ENCODE measurements around the gene HEYL.

HEYL gene

DNA sequence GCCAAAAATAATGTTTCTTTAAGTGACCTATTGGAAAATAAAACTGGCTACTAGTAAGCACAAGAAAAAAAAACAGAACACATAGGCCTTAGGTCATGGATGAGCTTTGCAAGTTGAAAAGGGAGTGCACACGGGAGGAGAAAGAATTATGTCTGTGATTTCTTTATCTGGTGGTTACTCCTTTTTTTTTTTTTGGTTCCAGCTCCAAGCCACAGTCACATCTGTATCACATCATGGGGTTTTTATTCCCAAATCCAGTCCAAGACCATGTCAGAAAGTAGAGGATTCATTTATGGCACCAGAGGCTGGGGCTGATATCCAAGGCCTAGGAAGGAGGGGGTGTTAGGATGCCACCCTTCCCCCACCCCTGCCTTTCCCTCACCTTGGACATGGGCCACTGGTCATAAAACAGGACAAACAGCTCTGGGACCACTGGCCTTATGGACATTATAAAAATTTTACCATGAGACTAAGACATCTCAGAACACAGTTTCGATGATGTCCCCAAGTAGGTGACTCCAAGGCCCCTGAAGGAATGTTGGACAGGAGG lies 10.3 kb upstream of the HEYL start:
- FAIRE-seq (no peak), DNase-seq (ENCODE audit: insufficient read length) (no peak)
- no peak for TF ChIP-seq POLR2AphosphoS5 (IDR thresholded peaks at IDR 0.05; ENCODE audit: low read depth, low read length)
- no peak for TF ChIP-seq POLR2A (IDR thresholded peaks at IDR 0.05; ENCODE audit: low read depth, low read length)
- no peak for TF ChIP-seq TAF1 (IDR thresholded peaks at IDR 0.05; ENCODE audit: borderline replicate concordance, low read depth, low read length)

DNA sequence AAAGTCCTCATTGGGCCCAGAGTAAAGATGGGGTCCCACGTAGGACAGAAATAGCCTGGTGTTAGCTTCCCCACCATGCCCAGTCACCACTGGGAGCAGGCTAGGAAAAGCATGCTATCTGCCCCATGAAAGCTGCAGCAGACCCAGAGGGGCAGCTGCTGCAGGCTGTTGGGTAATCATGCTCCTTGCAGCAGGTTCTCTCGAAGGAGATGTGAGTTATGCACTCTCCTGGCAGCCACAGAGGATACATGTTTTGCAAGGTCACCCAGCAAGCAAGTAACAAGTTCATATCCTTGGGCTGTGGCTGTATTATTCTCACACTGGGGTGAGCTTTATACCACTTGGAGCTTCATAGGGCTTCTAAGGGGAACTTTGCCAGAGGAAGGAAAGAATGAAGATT lies 9.1 kb upstream of the HEYL start:
- no peak for DNase-seq (ENCODE audit: insufficient read length)
- no peak for FAIRE-seq
- TF ChIP-seq POLR2AphosphoS5 (IDR thresholded peaks at IDR 0.05; ENCODE audit: low read depth, low read length): no peak

DNA sequence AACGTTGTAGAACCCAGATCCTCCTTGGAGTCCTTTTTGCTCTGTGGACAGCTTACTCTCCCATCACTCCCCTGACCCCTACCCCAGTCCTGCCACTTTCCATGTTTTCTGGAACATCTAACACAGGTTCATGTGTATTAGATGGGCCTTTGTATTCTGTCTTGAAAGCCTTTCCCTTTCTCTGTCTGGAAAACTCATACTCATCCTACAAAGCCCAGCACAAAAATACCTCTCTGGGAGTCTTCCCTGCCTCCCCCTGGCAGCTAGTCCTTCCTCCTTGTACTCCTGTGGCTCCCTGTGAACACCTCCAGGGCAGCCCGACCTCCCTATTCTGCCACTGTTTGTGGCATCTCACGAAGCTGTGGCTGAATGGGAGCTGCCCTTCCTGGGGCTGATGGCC lies 7.8 kb upstream of the HEYL start:
- DNase-seq (ENCODE audit: insufficient read length) (no peak), FAIRE-seq (no peak)
- TF ChIP-seq TAF1 (IDR thresholded peaks at IDR 0.05; ENCODE audit: borderline replicate concordance, low read depth, low read length) (no peak), POLR2AphosphoS5 (IDR thresholded peaks at IDR 0.05; ENCODE audit: low read depth, low read length) (no peak), POLR2A (IDR thresholded peaks at IDR 0.05; ENCODE audit: low read depth, low read length) (no peak)

DNA sequence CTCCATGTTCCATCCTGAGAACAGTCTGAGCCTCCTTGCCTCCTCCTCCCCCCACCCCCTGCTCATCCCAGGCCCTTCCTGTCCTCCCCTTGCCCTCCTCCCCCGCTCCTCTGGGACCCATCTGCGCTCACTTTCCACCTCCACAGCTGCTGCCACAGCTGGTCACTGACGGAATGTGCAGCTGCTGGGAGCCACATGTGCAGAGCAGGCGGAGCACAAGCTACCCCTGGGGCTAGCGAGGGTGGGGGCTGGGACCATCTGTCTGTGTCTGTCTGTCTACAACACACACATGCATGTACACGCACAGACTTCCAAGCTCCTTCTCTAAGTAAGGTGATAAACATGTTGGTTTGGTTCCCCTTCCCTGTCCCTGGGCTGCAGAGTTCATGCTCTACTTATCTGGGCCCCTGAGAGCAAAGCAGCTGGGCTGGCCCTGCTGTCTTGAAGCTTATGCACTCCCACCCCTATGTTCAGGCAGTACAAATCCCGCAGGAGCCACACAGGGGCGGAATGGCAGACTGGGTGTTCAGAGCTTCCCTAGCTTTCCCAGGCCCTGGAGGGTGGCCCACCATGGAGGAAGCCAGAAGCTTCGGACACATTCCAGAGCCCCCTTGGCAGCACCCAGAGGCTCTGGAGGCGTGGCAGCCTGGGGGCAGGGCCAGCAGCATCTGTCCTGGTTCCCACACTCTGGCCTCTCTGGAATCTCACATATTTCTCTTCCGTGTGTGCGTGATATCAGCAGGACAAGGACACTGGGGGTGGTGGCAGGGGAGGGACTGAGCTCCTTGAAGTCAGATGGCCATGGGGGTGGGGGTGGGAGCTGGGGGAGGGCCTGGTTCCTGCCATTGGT lies 7.0 kb upstream of the HEYL start:
- FAIRE-seq (no peak), DNase-seq (ENCODE audit: insufficient read length) (no peak)
- TF ChIP-seq POLR2AphosphoS5 (IDR thresholded peaks at IDR 0.05; ENCODE audit: low read depth, low read length): no peak
- no peak for TF ChIP-seq TAF1 (IDR thresholded peaks at IDR 0.05; ENCODE audit: borderline replicate concordance, low read depth, low read length)
- no peak for TF ChIP-seq POLR2A (IDR thresholded peaks at IDR 0.05; ENCODE audit: low read depth, low read length)

DNA sequence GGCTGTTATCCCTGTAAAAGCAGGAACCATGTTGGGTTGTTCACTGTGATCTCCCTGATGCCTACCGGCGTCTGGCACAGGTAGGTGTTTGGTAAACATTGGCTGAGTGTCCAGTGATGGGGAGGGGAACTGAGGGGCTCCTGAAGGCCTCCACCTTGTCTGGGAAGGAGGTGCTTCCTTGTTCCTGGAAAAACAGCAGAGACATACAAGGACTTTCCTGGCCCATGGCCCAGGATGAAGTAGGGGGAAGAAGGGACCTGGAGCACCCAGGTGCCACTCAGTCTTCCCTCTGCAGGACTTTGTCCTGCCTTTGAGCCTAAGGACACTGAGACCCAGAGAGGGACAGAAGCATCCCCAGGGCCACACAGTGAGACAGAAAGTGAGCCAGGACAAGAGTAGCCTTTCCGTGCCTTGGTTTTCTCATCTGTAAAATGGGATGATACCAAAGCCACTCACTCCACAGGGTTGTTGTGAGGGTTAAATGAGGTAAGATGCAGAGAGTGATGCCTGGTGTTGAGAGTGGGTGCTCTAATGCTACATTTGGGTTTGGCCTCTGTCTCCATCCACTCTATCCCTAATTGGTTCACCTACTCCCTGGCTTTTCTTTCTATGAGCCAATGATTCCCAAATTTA lies 6.1 kb upstream of the HEYL start:
- TF ChIP-seq POLR2AphosphoS5 (IDR thresholded peaks at IDR 0.05; ENCODE audit: low read depth, low read length) (no peak), TAF1 (IDR thresholded peaks at IDR 0.05; ENCODE audit: borderline replicate concordance, low read depth, low read length) (no peak), POLR2A (IDR thresholded peaks at IDR 0.05; ENCODE audit: low read depth, low read length) (no peak)
- DNase-seq (ENCODE audit: insufficient read length): no peak
- FAIRE-seq: no peak

DNA sequence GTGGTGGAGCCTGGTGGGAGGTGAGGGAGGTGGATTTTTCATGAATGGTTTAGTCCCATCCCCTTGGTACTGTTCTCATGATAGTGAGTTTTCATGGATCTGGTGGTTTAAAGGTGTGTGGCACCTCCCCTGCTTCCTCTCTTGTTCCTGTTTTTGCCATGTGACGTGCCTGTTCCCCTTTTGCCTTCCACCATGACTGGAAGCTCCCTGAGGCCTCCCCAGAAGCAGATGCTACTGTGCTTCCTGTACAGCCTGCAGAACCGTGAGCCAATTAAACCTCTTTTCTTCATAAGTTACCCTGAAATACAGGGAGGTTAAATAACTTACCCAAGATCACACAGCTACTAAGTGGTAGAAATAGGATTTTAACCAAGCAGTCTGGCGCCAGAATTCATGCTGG lies 4.3 kb upstream of the HEYL start:
- DNase-seq (ENCODE audit: insufficient read length): no peak
- TF ChIP-seq POLR2A (IDR thresholded peaks at IDR 0.05; ENCODE audit: low read depth, low read length): no peak
- no peak for FAIRE-seq

DNA sequence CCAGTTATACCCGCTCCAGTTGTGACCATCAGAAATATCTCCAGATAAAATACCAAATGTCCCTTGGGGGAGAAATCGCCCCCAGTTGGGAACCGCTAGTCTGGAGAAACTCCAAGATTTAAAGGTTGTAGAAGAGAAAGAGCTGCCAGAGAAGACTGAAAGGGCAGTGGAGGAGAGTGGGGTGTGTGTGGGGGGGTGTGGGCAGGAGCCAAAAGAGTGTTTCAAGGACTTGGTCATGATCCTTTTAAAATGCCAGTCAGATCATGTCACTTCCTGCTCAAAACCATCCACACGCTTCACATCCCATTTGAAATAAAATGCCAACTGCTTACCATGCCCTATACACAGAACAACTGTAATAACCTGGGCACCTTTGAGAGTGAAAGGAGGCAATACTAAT lies 3.4 kb upstream of the HEYL start:
- TF ChIP-seq POLR2AphosphoS5 (IDR thresholded peaks at IDR 0.05; ENCODE audit: low read depth, low read length) (no peak), POLR2A (IDR thresholded peaks at IDR 0.05; ENCODE audit: low read depth, low read length) (no peak), TAF1 (IDR thresholded peaks at IDR 0.05; ENCODE audit: borderline replicate concordance, low read depth, low read length) (no peak)
- DNase-seq (ENCODE audit: insufficient read length) (no peak), FAIRE-seq (no peak)

DNA sequence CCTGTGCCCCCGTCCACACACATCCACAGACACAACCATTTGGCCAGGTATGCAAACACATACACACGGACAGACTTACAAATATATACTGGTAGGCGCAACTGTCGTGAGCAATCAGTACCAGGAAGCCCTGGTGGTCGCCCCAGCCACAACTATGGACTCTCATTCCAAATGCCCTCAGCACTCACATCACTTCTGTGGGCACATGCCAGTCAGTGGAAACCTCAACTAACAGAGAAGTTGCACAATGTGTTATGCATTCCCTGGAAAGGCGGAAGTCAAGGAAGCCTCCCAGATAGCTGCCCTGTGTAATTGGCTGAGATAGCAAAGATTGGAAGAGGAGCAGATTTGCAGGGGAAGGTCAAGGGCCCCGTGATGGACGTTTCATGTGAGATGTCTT lies 1.4 kb upstream of the HEYL start:
- no peak for FAIRE-seq
- TF ChIP-seq POLR2AphosphoS5 (IDR thresholded peaks at IDR 0.05; ENCODE audit: low read depth, low read length) (no peak), POLR2A (IDR thresholded peaks at IDR 0.05; ENCODE audit: low read depth, low read length) (no peak), TAF1 (IDR thresholded peaks at IDR 0.05; ENCODE audit: borderline replicate concordance, low read depth, low read length) (no peak)

DNA sequence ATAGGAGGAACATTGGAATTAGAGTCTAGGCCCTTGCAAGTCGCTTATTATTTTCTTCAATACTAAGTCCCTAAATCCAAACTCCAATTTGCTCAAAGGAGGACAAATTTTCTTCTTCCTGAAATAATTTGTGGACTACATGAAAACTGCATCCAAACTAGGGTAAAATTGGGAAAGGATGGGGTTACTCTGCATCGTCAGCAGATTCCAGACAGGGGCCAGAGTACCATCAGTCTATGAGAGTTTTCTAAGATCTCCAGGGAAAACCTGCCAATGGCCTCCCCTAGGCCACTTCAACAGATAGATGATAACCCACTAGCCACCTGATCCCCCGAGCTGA lies 508 bp downstream of the HEYL start:
- no peak for TF ChIP-seq POLR2AphosphoS5 (IDR thresholded peaks at IDR 0.05; ENCODE audit: low read depth, low read length)
- TF ChIP-seq POLR2A (IDR thresholded peaks at IDR 0.05; ENCODE audit: low read depth, low read length): no peak
- TF ChIP-seq TAF1 (IDR thresholded peaks at IDR 0.05; ENCODE audit: borderline replicate concordance, low read depth, low read length): no peak
- FAIRE-seq (no peak), DNase-seq (ENCODE audit: insufficient read length) (no peak)

More for the DNA sequence above, 1.4 kb upstream of the HEYL start:
- DNase-seq (ENCODE audit: insufficient read length): no peak

DNA sequence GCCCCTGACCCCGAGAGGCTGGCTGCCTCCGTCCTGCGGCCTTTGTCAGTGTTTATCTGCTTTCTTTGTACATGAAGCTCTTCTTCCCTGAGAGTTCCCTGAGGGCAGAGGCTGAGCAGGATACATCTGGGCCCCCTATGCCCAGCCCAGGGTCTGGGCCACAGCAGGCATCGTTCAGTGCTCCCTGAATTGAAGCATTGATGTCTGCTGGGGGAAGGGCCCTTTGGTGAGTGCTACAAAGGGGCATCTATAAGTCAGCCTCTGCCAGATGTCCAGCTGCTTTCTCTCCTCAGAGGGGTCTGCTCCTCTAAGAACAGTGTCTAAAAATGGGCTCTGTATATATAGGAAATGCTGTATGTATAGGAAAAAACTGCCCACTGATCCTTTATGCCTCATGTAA lies 2.1 kb downstream of the HEYL start:
- DNase-seq (ENCODE audit: insufficient read length) (no peak), FAIRE-seq (no peak)
- no peak for TF ChIP-seq POLR2AphosphoS5 (IDR thresholded peaks at IDR 0.05; ENCODE audit: low read depth, low read length)
- no peak for TF ChIP-seq TAF1 (IDR thresholded peaks at IDR 0.05; ENCODE audit: borderline replicate concordance, low read depth, low read length)
- no peak for TF ChIP-seq POLR2A (IDR thresholded peaks at IDR 0.05; ENCODE audit: low read depth, low read length)

DNA sequence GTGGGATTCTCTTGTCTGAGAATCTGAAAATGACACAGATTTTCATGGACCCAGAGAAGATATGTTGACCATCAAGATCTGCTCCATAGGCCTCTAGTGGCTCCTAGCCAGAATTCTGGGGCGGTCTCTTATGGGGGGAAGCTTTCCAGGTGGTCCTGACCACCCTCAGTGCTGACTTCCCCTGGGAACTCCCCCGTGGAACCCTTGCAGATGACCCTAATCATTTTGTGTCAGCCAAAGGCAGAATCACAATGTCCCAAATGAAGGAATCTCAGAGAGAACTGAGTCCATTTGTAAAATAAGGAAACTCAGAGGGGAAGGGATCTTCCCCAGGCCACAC lies 3.6 kb downstream of the HEYL start:
- FAIRE-seq: no peak
- DNase-seq (ENCODE audit: insufficient read length): no peak
- TF ChIP-seq POLR2A (IDR thresholded peaks at IDR 0.05; ENCODE audit: low read depth, low read length) (no peak), TAF1 (IDR thresholded peaks at IDR 0.05; ENCODE audit: borderline replicate concordance, low read depth, low read length) (no peak), POLR2AphosphoS5 (IDR thresholded peaks at IDR 0.05; ENCODE audit: low read depth, low read length) (no peak)

DNA sequence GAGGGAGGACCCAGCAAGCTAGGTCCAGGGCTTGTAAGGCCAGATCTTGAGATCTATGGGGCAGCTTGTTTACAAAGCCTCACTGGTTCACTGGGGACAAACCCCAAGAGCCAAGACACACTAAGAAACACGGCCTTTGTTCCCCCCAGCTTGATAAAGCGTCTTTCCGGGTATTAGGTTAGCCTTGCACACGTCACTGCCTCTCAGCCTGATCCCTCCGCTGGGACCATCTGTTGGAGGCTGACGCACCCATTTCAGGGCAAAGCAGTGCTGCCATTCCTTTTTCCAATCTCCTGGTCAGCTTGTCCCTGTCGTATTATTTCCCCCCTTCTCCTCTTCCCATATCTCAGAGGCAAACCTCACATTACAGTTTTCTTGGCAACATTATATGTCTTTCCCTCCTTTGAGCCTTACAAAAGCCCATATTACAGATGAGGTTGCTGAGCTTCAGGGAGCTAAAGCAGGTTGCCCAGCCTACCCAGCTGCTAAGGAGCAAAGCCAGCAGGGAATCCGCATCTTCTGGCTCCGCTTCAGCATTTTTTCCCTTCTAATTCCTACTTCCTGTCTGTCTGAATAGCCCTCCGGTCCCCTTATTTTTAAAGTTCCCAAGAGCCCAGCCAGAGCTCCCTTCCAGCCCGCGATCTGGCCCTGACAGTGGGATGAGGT lies 4.1 kb downstream of the HEYL start:
- FAIRE-seq: no peak
- no peak for DNase-seq (ENCODE audit: insufficient read length)
- TF ChIP-seq POLR2A (IDR thresholded peaks at IDR 0.05; ENCODE audit: low read depth, low read length) (no peak), POLR2AphosphoS5 (IDR thresholded peaks at IDR 0.05; ENCODE audit: low read depth, low read length) (no peak), TAF1 (IDR thresholded peaks at IDR 0.05; ENCODE audit: borderline replicate concordance, low read depth, low read length) (no peak)
